GM13977 (cell line): ENCODE data around the gene SLC13A4.
"Not testable (repeated sequence)": the region's sequence is repeated elsewhere in the genome, so short reads cannot be mapped to it uniquely, and the experiment has no call there.

ENCODE experiments used
- DNase-seq: peaks from one replicate; pipeline ENCODE4 v3.0.0; 2012; ENCODE audit warnings: low spot score
- in situ Hi-C: fragments of 300-500 bp; cut with MboI; formaldehyde crosslinking; loops from one replicate; pipeline ENCODE4 v1.12.0; 2022; ENCODE audit warnings: low sequenced_read_pairs, low pct_unique_long_range_greater_than_20kb, mixed read lengths, inconsistent platforms; ENCODE audit not compliant: unreplicated experiment
- TF ChIP-seq, protein P1 (sequence below): IDR thresholded peaks from 2 replicates; pipeline ENCODE4 v1.5.1; 2012; ENCODE audit warnings: mild to moderate bottlenecking, control low read depth; ENCODE audit not compliant: insufficient read depth; ENCODE audit errors: extremely low read depth, missing control alignments

Gene SLC13A4

DNA sequence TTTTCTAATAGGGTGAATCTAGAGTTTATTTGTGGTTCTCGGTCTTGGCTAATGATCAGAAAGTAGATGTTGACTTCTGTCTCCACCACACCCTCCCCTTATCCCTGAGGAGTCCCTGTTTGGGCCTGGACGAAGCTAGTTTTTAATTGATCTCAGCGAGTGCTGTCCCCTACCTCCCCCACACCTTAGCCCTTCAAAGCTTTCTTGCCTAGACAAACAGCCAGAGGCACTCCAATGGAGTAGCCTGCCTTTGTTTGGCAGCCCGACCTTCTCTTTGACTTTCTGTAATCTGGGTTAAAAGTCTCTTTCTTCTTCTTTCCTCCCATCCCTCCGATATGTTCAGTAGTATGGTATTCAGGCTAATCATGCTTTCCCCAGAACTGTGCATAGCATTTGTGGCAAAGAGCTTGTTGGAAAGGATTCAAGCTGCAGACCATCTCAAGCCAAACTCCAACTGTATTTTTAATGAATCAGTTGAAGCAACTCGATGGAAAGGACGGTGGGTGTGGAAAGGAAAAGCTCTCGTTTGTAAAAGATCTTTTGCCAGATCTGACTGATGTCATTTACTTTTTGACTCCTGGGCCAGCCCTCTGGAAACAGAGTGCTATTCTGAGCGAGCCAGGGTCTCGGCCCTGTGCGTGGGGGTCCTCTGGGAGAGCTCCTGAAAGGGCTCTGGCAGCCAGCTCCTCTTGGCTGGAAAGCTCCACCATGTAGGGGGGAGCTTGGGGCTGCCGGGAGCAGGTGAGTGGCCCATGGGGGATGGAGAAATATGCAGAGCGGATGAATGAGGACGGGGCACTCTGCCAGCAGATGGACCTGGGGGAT, 16.1 kb upstream of the SLC13A4 start:
- in situ Hi-C loops, result no loop called here
- no peak for DNase-seq

DNA sequence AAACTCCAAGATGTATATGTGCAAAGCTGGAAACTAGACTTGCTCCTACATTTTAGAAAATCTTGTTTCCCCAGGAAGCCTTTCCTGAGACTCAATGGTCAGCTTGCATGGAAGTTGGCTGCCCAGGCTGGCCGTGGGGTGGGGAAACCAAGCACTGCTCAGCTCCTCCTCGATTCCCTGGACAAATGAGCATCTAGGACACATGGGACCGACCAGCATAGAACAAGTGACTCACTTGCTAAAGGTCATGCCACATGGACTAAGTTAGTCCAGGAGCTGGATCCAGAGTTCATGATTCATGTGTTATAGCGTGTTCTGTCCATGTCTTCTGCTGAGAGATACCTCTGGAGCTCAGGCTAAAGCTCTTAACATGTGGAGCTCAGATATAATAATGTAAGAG, 14.4 kb upstream of the SLC13A4 start:
- TF ChIP-seq, protein P1, sequence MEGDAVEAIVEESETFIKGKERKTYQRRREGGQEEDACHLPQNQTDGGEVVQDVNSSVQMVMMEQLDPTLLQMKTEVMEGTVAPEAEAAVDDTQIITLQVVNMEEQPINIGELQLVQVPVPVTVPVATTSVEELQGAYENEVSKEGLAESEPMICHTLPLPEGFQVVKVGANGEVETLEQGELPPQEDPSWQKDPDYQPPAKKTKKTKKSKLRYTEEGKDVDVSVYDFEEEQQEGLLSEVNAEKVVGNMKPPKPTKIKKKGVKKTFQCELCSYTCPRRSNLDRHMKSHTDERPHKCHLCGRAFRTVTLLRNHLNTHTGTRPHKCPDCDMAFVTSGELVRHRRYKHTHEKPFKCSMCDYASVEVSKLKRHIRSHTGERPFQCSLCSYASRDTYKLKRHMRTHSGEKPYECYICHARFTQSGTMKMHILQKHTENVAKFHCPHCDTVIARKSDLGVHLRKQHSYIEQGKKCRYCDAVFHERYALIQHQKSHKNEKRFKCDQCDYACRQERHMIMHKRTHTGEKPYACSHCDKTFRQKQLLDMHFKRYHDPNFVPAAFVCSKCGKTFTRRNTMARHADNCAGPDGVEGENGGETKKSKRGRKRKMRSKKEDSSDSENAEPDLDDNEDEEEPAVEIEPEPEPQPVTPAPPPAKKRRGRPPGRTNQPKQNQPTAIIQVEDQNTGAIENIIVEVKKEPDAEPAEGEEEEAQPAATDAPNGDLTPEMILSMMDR, result no peak
- in situ Hi-C loops, result no loop called here
- no peak for DNase-seq

More for the DNA sequence above, 16.1 kb upstream of the SLC13A4 start:
- TF ChIP-seq, protein P1, result no peak

DNA sequence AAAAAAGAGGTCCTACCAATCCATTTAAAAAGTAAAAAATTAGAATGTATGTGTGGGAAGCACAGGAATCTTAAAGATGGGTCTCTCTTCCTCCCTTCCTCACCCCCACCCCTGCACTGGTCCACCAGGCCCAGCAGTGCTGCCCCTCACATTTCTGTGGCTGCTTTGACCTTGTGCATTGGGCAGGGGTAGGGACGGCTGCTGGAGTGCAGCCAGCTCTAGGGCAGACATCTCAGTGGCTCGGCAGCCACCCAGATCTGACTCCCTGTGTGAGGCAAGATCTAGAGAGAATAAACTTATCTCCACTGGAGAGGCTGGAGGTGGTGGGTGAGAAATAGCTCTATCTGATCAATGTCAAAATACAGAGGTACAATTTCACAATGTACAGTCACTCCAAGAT, 13.9 kb upstream of the SLC13A4 start:
- TF ChIP-seq, protein P1, result no peak
- in situ Hi-C loops, result no loop called here
- no peak for DNase-seq

DNA sequence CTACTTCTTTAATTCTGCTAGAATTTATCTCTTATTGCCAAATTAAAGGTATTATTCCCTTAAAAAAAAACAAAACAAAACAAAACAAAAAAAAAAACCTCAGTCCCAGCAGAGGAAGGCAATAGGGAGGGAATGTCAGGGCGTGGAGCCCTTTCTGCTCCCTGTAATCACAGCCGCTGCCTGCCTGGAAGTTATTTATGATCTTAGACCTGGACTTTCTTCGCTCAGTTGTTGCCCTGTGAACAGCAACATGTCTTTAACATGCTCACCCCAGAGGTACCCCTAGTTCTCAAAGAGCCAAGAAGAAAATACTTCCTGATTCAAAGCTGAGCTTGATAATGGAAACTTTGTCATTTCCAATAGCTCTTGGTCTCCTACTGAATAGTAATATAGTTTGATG, 12.9 kb upstream of the SLC13A4 start:
- no peak for DNase-seq
- in situ Hi-C loops, result no loop called here
- TF ChIP-seq, protein P1, result no peak

DNA sequence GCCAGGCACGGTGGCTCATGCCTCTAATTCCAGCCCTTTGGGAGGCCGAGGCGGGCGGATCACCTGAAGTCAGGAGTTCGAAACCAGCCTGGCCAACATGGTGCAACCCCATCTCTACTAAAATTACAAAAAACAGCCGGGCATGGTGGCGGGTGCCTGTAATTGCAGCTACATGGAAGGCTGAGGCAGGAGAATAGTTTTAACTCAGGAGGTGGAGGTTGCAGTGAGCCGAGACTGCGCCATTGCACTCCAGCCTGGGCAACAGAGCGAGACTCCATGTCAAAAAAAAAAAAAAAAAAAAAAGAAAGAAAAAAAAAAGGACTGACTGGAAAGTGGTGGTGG, 9.3 kb upstream of the SLC13A4 start:
- DNase-seq, in situ Hi-C loops: not testable (repeated sequence)

DNA sequence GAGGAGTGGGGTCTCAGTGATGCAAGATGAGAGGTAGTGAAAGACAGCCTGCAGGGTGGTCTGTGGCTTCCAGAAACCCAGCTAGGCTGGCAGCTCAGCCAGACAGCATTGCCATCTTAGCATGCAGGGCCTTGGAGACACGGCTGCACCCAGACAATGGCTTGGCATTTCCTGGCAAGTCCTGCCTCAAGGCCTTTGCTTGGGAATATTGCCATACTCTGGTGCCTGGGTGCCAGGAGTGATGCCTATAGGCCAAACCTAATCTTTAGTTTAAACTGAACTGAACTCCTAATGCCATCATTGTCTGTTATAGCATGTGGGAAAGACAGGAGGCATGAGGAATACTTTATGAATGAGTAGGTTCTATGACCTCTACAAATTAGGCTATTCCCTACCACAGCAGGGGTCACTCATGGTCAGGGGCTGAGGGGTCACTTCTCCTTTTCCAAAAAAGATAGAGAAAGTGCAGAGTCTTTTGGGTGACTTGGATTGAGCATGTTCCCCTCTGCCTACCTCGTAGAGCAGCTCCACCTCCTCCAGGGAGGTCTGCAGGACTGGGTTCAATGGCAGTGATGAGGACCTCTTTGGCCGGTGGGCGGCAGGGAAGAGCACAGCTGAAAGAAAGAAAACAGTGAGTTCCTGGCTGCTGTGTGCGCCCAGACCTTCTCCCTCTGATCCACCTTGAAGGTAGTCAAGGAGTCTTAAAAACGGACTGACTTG, 8.8 kb upstream of the SLC13A4 start:
- TF ChIP-seq, protein P1, result no peak
- no peak for DNase-seq
- in situ Hi-C loops, result no loop called here

DNA sequence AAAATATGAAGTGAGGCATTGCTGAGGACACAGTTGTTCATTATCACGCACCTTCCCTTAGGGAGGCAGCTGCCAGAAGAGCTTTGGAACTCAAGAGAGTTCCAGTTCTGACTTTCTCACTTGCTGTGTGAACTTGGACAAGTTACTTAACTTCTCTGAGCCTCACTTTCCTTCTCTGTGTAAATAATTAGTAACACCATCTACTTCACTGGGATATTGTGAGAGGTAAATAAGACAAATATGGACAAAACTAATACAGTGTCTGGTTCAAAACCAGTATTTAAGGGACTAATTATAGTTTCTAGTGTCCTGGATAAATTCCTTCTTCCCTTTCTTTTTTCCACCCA, 6.3 kb upstream of the SLC13A4 start:
- no peak for DNase-seq
- in situ Hi-C loops, result no loop called here
- TF ChIP-seq, protein P1, result no peak
